ENCODE results near the gene ZFAND3.

DNA sequence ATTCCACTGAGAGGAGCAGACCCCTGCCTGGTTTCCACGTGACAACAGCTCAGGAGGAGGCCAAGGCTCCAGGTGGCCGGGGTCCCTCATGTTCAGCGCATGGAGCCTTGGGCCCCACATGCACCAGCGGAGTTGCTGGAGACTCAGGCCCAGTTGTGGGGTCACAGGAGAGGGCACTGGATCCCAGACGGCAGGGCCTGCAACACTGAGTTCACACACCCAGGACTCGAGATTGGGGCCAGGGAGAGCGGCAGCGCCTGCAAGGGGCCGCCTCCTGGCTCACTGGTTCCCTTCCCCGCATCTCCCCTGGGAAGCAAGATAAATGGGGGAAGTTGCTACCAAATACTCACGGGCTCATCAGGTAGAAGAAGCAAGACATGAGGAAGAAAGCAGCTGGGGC, 348.1 kb downstream of the ZFAND3 start:
- no peak for TF ChIP-seq CREB1 (CRISPR knock-in tag; IDR thresholded peaks at IDR 0.05; ENCODE audit: low read depth)
- TF ChIP-seq EZH2 (IDR thresholded peaks at IDR 0.05; ENCODE audit: low read depth, unreplicated experiment): no peak
- TF ChIP-seq, protein P1, sequence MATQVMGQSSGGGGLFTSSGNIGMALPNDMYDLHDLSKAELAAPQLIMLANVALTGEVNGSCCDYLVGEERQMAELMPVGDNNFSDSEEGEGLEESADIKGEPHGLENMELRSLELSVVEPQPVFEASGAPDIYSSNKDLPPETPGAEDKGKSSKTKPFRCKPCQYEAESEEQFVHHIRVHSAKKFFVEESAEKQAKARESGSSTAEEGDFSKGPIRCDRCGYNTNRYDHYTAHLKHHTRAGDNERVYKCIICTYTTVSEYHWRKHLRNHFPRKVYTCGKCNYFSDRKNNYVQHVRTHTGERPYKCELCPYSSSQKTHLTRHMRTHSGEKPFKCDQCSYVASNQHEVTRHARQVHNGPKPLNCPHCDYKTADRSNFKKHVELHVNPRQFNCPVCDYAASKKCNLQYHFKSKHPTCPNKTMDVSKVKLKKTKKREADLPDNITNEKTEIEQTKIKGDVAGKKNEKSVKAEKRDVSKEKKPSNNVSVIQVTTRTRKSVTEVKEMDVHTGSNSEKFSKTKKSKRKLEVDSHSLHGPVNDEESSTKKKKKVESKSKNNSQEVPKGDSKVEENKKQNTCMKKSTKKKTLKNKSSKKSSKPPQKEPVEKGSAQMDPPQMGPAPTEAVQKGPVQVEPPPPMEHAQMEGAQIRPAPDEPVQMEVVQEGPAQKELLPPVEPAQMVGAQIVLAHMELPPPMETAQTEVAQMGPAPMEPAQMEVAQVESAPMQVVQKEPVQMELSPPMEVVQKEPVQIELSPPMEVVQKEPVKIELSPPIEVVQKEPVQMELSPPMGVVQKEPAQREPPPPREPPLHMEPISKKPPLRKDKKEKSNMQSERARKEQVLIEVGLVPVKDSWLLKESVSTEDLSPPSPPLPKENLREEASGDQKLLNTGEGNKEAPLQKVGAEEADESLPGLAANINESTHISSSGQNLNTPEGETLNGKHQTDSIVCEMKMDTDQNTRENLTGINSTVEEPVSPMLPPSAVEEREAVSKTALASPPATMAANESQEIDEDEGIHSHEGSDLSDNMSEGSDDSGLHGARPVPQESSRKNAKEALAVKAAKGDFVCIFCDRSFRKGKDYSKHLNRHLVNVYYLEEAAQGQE (IDR thresholded peaks at IDR 0.05; ENCODE audit: unreplicated experiment): no peak

Data from GM23338 (cell line).